Smooth muscle cell (in vitro differentiated cells): ENCODE data around the gene CACYBP. TPM values are rescaled to one million over a fixed set of nuclear protein-coding genes. Genes with fewer than 3 reads are reported as not detected.

Experiments used
- DNase-seq: peaks from one replicate; lab custom pipeline; 2025; ENCODE audit not compliant: unreplicated experiment; lab: John Stamatoyannopoulos, UW
- H2AFZ ChIP-seq: fragments of 200-600 bp; sonication (generic); 2 replicates; pipeline ENCODE4 v1.6.0; 2016; ENCODE audit warnings: antibody characterized with exemption, low read depth, mild to moderate bottlenecking
- H3F3A ChIP-seq: fragments of 200-600 bp; sonication (generic); 2 replicates; pipeline ENCODE4 v1.6.0; 2017; ENCODE audit warnings: antibody characterized with exemption, low read depth
- H3K27ac ChIP-seq: fragments of 200-600 bp; sonication (generic); 2 replicates; pipeline ENCODE4 v1.5.1; 2016; ENCODE audit warnings: low read depth, mild to moderate bottlenecking
- H3K27me3 ChIP-seq: fragments of 200-600 bp; sonication (generic); 2 replicates; pipeline ENCODE4 v1.6.1; 2016; ENCODE audit warnings: low read depth, mild to moderate bottlenecking
- H3K36me3 ChIP-seq: fragments of 200-600 bp; sonication (generic); 2 replicates; pipeline ENCODE4 v1.5.1; 2016; ENCODE audit warnings: low read depth
- H3K4me1 ChIP-seq: fragments of 200-600 bp; sonication (generic); 2 replicates; pipeline ENCODE4 v1.5.1; 2016; ENCODE audit warnings: low read depth
- H3K4me2 ChIP-seq: fragments of 200-600 bp; sonication (generic); 2 replicates; pipeline ENCODE4 v1.6.0; 2016; ENCODE audit warnings: mild to moderate bottlenecking
- H3K4me3 ChIP-seq: fragments of 200-600 bp; sonication (generic); 2 replicates; pipeline ENCODE4 v1.5.1; 2016; ENCODE audit warnings: mild to moderate bottlenecking
- H3K79me2 ChIP-seq: fragments of 200-600 bp; sonication (generic); 2 replicates; pipeline ENCODE4 v1.6.0; 2016; ENCODE audit warnings: low read depth, mild to moderate bottlenecking
- H3K9ac ChIP-seq: fragments of 200-600 bp; sonication (generic); 2 replicates; pipeline ENCODE4 v1.6.0; 2016; ENCODE audit warnings: low read depth
- H3K9me3 ChIP-seq: fragments of 200-600 bp; sonication (generic); replicated peaks from 2 replicates; pipeline ENCODE4 v1.5.1; 2016; ENCODE audit warnings: low read depth
- H4K20me1 ChIP-seq: fragments of 200-600 bp; sonication (generic); 2 replicates; pipeline ENCODE4 v1.6.0; 2016; ENCODE audit warnings: low read depth
- CTCF ChIP-seq: fragments of 200-600 bp; sonication (generic); IDR thresholded peaks from 2 replicates; pipeline ENCODE4 v1.5.1; 2017; ENCODE audit warnings: borderline replicate concordance, mild to moderate bottlenecking, antibody characterized with exemption; ENCODE audit not compliant: insufficient read depth, poor library complexity, severe bottlenecking
- WGBS: methylation state at CpG from one replicate; pipeline ENCODE4 v1.1.7; 2016; ENCODE audit warnings: low lambda C conversion rate; 5-methylcytosine and 5-hydroxymethylcytosine counted together
- polyA plus RNA-seq: library from polyadenylated mRNA; unstranded; fragments of >200 nt; fragmentation: Nextera tagmentation; extraction: Ambion mirVana; gene quantifications from 2 replicates; pipeline ENCODE4 v1.2.1, GENCODE V29; 2016
- total RNA-seq: library from RNA; depleted of rRNA; stranded (reverse); fragments of >200 nt; gene quantifications from 2 replicates; pipeline ENCODE4 v1.2.3, GENCODE V29; 2014

CACYBP gene
- total and polyA plus RNA-seq, 2 experiments from 2014 or later: 46.8 to 54.6 TPM

GRCh38 chr1:175003521-175003920 is 3.8 kb downstream of the CACYBP start:
- Histone ChIP-seq H3K4me2 (no peak overlapping the region), H3F3A (peaks cover 9% of the 10 kb centered on the region), H3K27me3 (no peaks in the 10 kb centered on the region), H3K36me3 (peaks cover 6% of the 10 kb centered on the region), H3K9ac (no peak overlapping the region), H3K27ac (no peak overlapping the region), H4K20me1 (peaks cover 10% of the 10 kb centered on the region), H3K4me3 (no peak overlapping the region), H3K9me3 (no peaks in the 10 kb centered on the region), H3K4me1 (peaks cover 15% of the 10 kb centered on the region), H2AFZ (no peak overlapping the region), H3K79me2 (peaks cover 68% of the 10 kb centered on the region)
- no peak for DNase-seq
- WGBS: 93% methylated on average over 2 of the region's 2 CpGs
- no peak for TF ChIP-seq CTCF

- Histone ChIP-seq H3K4me2 (no peak overlapping the region), H4K20me1 (peaks cover 10% of the 10 kb centered on the region), H3K36me3 (peaks cover 12% of the 10 kb centered on the region), H3F3A (peaks cover 3% of the 10 kb centered on the region), H3K79me2 (peaks cover 66% of the 10 kb centered on the region), H3K9ac (no peak overlapping the region), H3K9me3 (no peaks in the 10 kb centered on the region), H3K27me3 (no peaks in the 10 kb centered on the region), H3K4me3 (no peak overlapping the region), H2AFZ (no peak overlapping the region), H3K4me1 (peaks cover 12% of the 10 kb centered on the region), H3K27ac (no peak overlapping the region)
- 93% methylated on average over 8 of the region's 8 CpGs for WGBS
- TF ChIP-seq CTCF: no peak
- no peak for DNase-seq
Observed at GRCh38 chr1:175005085-175005783, 5.5 kb downstream of the CACYBP start.

GRCh38 chr1:175009532-175009931 is 9.8 kb downstream of the CACYBP start:
- H3K4me1 ChIP-seq: no peaks in the 10 kb centered on the region
- H3K9ac ChIP-seq: no peak overlapping the region
- no peaks in the 10 kb centered on the region for H4K20me1 ChIP-seq

More at GRCh38 chr1:175009532-175009931, 9.8 kb downstream of the CACYBP start:
- no peak for DNase-seq
- Histone ChIP-seq H3K79me2 (peaks cover 23% of the 10 kb centered on the region), H3K4me3 (no peak overlapping the region), H3K36me3 (peaks cover 26% of the 10 kb centered on the region), H3K27me3 (no peaks in the 10 kb centered on the region), H3K9me3 (no peaks in the 10 kb centered on the region), H2AFZ (no peak overlapping the region), H3F3A (peaks cover 3% of the 10 kb centered on the region), H3K27ac (no peak overlapping the region), H3K4me2 (no peak overlapping the region)
- no peak for TF ChIP-seq CTCF
- WGBS: 96% methylated on average over 10 of the region's 10 CpGs
